Liver (tissue), 9 donors: ENCODE measurements around the gene LAMA2. TPM values are rescaled to one million over a fixed set of nuclear protein-coding genes. Genes with fewer than 3 reads are reported as not detected.

Experiments
- DNase-seq: peaks from one replicate; pipeline ENCODE4 v3.0.0-alpha.2; 2017; ENCODE audit warnings: low spot score
- H3K27ac ChIP-seq, 2 donors: one replicate each; pipeline ENCODE4 v1.7.0; 2013; ENCODE audit warnings: inconsistent platforms in 2 of 2, low read length in 2 of 2, control low read depth in 1 of 2, low read depth in 1 of 2, mild to moderate bottlenecking in 1 of 2
- H3K27me3 ChIP-seq, 4 donors: one replicate each; pipeline versions ENCODE4 v1.6.1 to v1.7.0; 2013; ENCODE audit warnings: low read length in 3 of 4, inconsistent platforms in 1 of 4, mild to moderate bottlenecking in 1 of 4, moderate library complexity in 1 of 4; ENCODE audit not compliant: control insufficient read depth in 4 of 4, insufficient read depth in 4 of 4
- H3K36me3 ChIP-seq, 4 donors: one replicate each; pipeline versions ENCODE4 v1.6.1 to v1.7.0; 2013; ENCODE audit warnings: low read length in 3 of 4, mild to moderate bottlenecking in 3 of 4, low read depth in 1 of 4, moderate library complexity in 1 of 4; ENCODE audit not compliant: control insufficient read depth in 4 of 4, insufficient read depth in 3 of 4
- H3K4me1 ChIP-seq, 4 donors: one replicate each; pipeline versions ENCODE4 v1.6.1 to v1.7.0; 2013; ENCODE audit warnings: low read length in 3 of 4, mild to moderate bottlenecking in 3 of 4, moderate library complexity in 1 of 4; ENCODE audit not compliant: control insufficient read depth in 4 of 4, insufficient read depth in 4 of 4
- H3K4me3 ChIP-seq, 3 donors: one replicate each; pipeline versions ENCODE4 v1.6.1 to v1.7.0; 2013; ENCODE audit warnings: low read length in 3 of 3, control low read depth in 1 of 3, low read depth in 1 of 3, mild to moderate bottlenecking in 1 of 3
- H3K9ac ChIP-seq, 2 donors: one replicate each; pipeline ENCODE4 v1.7.0; 2013; ENCODE audit warnings: low read length in 2 of 2, mild to moderate bottlenecking in 2 of 2, moderate library complexity in 2 of 2, control low read depth in 1 of 2, low read depth in 1 of 2
- H3K9me3 ChIP-seq, 4 donors: one replicate each; pipeline versions ENCODE4 v1.6.1 to v1.7.0; 2013; ENCODE audit warnings: low read length in 3 of 4; ENCODE audit not compliant: control insufficient read depth in 4 of 4
- CTCF ChIP-seq: fragments of 150-350 bp; IDR thresholded peaks from 2 replicates; pipeline ENCODE4 v1.5.1; 2017; ENCODE audit warnings: improper control_type of control experiment, low read depth, low read length; ENCODE audit not compliant: missing input control
- EGR1 ChIP-seq, 2 donors: IDR thresholded peaks; 2 replicates each; pipeline ENCODE4 v1.6.1; 2016 to 2018; ENCODE audit warnings: antibody characterized with exemption in 2 of 2, low read depth in 2 of 2
- FOXA1 ChIP-seq: IDR thresholded peaks from 2 replicates; pipeline ENCODE4 v1.6.1; 2016; ENCODE audit warnings: antibody characterized with exemption
- FOXA2 ChIP-seq: IDR thresholded peaks from 2 replicates; pipeline ENCODE4 v1.6.1; 2016; ENCODE audit warnings: antibody characterized with exemption
- GABPA ChIP-seq, 2 donors: IDR thresholded peaks in 1 of 2; conservative IDR thresholded peaks in 1 of 2; 2 replicates each; pipeline ENCODE4 v1.6.1; 2016; ENCODE audit warnings: antibody characterized with exemption in 2 of 2, mild to moderate bottlenecking in 1 of 2, moderate library complexity in 1 of 2
- HNF4A ChIP-seq, 2 donors: conservative IDR thresholded peaks; 2 replicates each; pipeline ENCODE4 v1.6.1; 2016; ENCODE audit warnings: antibody characterized with exemption in 2 of 2, mild to moderate bottlenecking in 2 of 2
- HNF4G ChIP-seq: IDR thresholded peaks from 2 replicates; pipeline ENCODE4 v1.6.1; 2016; ENCODE audit warnings: antibody characterized with exemption
- MAX ChIP-seq: IDR thresholded peaks from 2 replicates; pipeline ENCODE4 v1.6.1; 2016; ENCODE audit warnings: antibody characterized with exemption
- NR2F2 ChIP-seq: IDR thresholded peaks from 2 replicates; pipeline ENCODE4 v1.6.1; 2016; ENCODE audit warnings: antibody characterized with exemption
- RAD21 ChIP-seq, 2 donors: IDR thresholded peaks; 2 replicates each; pipeline ENCODE4 v1.6.1; 2016; ENCODE audit warnings: antibody characterized with exemption in 2 of 2, mild to moderate bottlenecking in 2 of 2
- REST ChIP-seq: IDR thresholded peaks from 2 replicates; pipeline ENCODE4 v1.6.1; 2016; ENCODE audit warnings: antibody characterized with exemption, mild to moderate bottlenecking
- SP1 ChIP-seq: IDR thresholded peaks from 2 replicates; pipeline ENCODE4 v1.6.1; 2018; ENCODE audit warnings: antibody characterized with exemption, mild to moderate bottlenecking
- YY1 ChIP-seq: IDR thresholded peaks from 2 replicates; pipeline ENCODE4 v1.6.1; 2016; ENCODE audit warnings: antibody characterized with exemption, mild to moderate bottlenecking
- WGBS: extraction: QIAGEN DNeasy Blood & Tissue Kit; methylation state at CpG from one replicate; pipeline ENCODE4 v1.1.7; 2013; 5-methylcytosine and 5-hydroxymethylcytosine counted together
- polyA plus RNA-seq, 2 donors: library from polyadenylated mRNA; stranded (reverse) in 1 of 2; unstranded in 1 of 2; fragments of 200-250 nt in 1 of 2; fragments of >200 nt in 1 of 2; fragmentation: Nextera tagmentation in 1 of 2; extraction: Ambion mirVana in 1 of 2; gene quantifications; one replicate each; pipeline versions ENCODE4 v1.2.1 to v1.2.3, GENCODE V29; 2013 to 2015
- total RNA-seq, 2 donors: library from RNA; depleted of rRNA; stranded (reverse); fragments of >200 nt; gene quantifications; one replicate each; pipeline ENCODE4 v1.2.3, GENCODE V29; 2014
- TF ChIP-seq, protein P1 (sequence below): IDR thresholded peaks from 2 replicates; pipeline ENCODE4 v1.6.1; 2016; ENCODE audit warnings: antibody characterized with exemption
- TF ChIP-seq, protein P2 (sequence below): IDR thresholded peaks from 2 replicates; pipeline ENCODE4 v1.6.1; 2016; ENCODE audit warnings: antibody characterized with exemption
- donor health status: healthy.
- donor health status: healthy.
- donor health status: healthy.
- donor health status: healthy.
- donor health status: healthy.

LAMA2 gene
- total and polyA plus RNA-seq, 4 donors = 1.3 to 17.0 (median 3.0) TPM

DNA sequence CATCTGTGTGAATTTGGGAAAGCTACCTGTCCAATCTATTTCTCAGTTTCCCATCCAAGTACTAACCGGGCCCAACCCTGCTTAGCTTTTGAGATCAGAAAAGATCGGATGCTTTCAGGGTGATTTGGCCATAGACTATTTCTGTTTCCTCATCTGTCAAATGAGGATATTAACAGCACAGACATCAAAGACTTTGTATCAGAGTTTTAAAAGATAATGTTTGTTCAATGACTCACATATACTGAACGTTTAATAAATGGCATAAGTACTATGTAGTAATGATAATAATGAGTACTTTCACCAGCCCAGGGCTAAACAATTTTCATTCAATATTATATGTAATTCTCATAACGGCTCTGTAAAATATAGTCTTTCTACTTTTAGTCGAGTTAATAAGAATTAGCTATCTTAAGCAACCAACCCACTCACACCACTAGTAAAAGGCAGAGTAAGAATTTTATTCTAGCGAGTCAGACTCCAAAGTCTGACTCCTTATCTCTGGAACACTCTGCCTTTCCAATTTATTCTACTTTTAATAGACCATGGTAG lies 610.5 kb downstream of the LAMA2 start:
- H3K4me1 ChIP-seq = no peaks in the 10 kb centered on the region
- H3K9me3 ChIP-seq = no peaks in the 10 kb centered on the region
- H3K27ac ChIP-seq = no peak overlapping the region
- H3K4me3 ChIP-seq = no peak overlapping the region
- H3K36me3 ChIP-seq = peaks cover 0 to 2% (median 0%) of the 10 kb centered on the region in 4 donors
- WGBS = 66% methylated on average over 6 of the region's 6 CpGs
- H3K27me3 ChIP-seq = no peaks in the 10 kb centered on the region
- no peak overlapping the region for H3K9ac ChIP-seq
- no peak for DNase-seq
- TF ChIP-seq, protein P1, sequence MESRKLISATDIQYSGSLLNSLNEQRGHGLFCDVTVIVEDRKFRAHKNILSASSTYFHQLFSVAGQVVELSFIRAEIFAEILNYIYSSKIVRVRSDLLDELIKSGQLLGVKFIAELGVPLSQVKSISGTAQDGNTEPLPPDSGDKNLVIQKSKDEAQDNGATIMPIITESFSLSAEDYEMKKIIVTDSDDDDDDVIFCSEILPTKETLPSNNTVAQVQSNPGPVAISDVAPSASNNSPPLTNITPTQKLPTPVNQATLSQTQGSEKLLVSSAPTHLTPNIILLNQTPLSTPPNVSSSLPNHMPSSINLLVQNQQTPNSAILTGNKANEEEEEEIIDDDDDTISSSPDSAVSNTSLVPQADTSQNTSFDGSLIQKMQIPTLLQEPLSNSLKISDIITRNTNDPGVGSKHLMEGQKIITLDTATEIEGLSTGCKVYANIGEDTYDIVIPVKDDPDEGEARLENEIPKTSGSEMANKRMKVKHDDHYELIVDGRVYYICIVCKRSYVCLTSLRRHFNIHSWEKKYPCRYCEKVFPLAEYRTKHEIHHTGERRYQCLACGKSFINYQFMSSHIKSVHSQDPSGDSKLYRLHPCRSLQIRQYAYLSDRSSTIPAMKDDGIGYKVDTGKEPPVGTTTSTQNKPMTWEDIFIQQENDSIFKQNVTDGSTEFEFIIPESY = no peak
- TF ChIP-seq FOXA2 (no peak), MAX (no peak), REST (no peak), NR2F2 (no peak), EGR1 (IDR thresholded peaks at IDR 0.05; ENCODE audit: low read depth in 2 of 2) (no peak), SP1 (no peak), GABPA (IDR thresholded peaks at IDR 0.05 in 1 of 2, conservative IDR thresholded peaks at IDR 0.05 in 1 of 2) (no peak)

DNA sequence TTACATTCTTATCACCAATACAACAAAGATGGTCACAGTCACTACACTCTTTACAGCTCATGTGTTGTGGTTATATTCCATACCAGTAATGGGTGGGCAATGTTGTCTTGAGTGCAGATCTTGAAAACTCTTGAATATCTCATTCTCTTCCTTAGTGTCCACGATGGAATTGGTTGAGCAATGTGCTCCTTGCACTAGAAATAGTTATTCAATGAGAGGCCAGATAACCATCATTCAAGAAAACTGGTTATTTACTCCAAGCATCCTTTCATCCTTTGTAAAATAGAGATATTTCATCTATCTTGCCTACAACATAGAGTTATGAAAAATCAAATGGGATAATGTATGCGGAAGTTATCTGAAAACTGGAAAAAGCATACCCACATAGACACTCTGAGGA lies 611.2 kb downstream of the LAMA2 start:
- TF ChIP-seq, protein P2, sequence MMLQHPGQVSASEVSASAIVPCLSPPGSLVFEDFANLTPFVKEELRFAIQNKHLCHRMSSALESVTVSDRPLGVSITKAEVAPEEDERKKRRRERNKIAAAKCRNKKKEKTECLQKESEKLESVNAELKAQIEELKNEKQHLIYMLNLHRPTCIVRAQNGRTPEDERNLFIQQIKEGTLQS = no peak
- no peak for TF ChIP-seq HNF4A (conservative IDR thresholded peaks at IDR 0.05)
- TF ChIP-seq HNF4G = no peak
- TF ChIP-seq, protein P1 = no peak
- no peak for TF ChIP-seq FOXA2
- TF ChIP-seq RAD21 (IDR thresholded peaks at IDR 0.05) = no peak
- no peak for TF ChIP-seq YY1
- TF ChIP-seq CTCF = no peak
- TF ChIP-seq REST = no peak
- TF ChIP-seq FOXA1 = no peak
- TF ChIP-seq GABPA (IDR thresholded peaks at IDR 0.05 in 1 of 2, conservative IDR thresholded peaks at IDR 0.05 in 1 of 2) = no peak
- TF ChIP-seq MAX = no peak
- TF ChIP-seq EGR1 (IDR thresholded peaks at IDR 0.05; ENCODE audit: low read depth in 2 of 2) = no peak
- TF ChIP-seq SP1 = no peak
- 87% methylated on average over 2 of the region's 2 CpGs for WGBS

More for the DNA sequence above, 611.2 kb downstream of the LAMA2 start:
- peaks cover 0 to 2% (median 0%) of the 10 kb centered on the region in 4 donors for H3K36me3 ChIP-seq
- no peak overlapping the region for H3K4me3 ChIP-seq
- DNase-seq = no peak
- no peak overlapping the region for H3K9ac ChIP-seq
- H3K9me3 ChIP-seq = no peaks in the 10 kb centered on the region
- no peak overlapping the region for H3K27ac ChIP-seq
- peaks cover 3 to 4% (median 3%) of the 10 kb centered on the region in 4 donors for H3K4me1 ChIP-seq
- H3K27me3 ChIP-seq = no peaks in the 10 kb centered on the region
